Hematopoietic multipotent progenitor cell treated with erythropoietin and hydrocortisone succinate and interleukin-3 and kit ligand, for 15 days (in vitro differentiated cells): Measurements from ENCODE around the gene STPG3.
"Not testable (repeated sequence)": the region's sequence is repeated elsewhere in the genome, so short reads cannot be mapped to it uniquely, and the experiment has no call there.

ENCODE experiments used
- DNase-seq: peaks from one replicate; pipeline ENCODE4 v3.0.0-alpha.2; 2015; ENCODE audit warnings: low spot score

The STPG3 gene

GRCh38 chr9:137234055-137234697, 16.9 kb upstream of the STPG3 start:
- no peak for DNase-seq

GRCh38 chr9:137234758-137235423, 16.2 kb upstream of the STPG3 start:
- DNase-seq = no peak

GRCh38 chr9:137235424-137236237, 15.5 kb upstream of the STPG3 start:
- no peak for DNase-seq

- DNase-seq = peak; percentile 89
Measured at GRCh38 chr9:137236238-137236935, 14.7 kb upstream of the STPG3 start.

GRCh38 chr9:137236936-137237421, 14.1 kb upstream of the STPG3 start:
- no peak for DNase-seq

- DNase-seq = no peak
Measured at GRCh38 chr9:137237759-137238726, 13.0 kb upstream of the STPG3 start.

GRCh38 chr9:137239541-137240200, 11.4 kb upstream of the STPG3 start:
- peak; percentile 19 for DNase-seq

- DNase-seq = peak; percentile 74
Measured at GRCh38 chr9:137240318-137240840, 10.7 kb upstream of the STPG3 start.

GRCh38 chr9:137240841-137241489, 10.1 kb upstream of the STPG3 start, which contains the start of gene TUBB4B:
Gene TUBB4B (plus strand): TSS chr9:137241287. CDS start chr9:137241361, 74 bp downstream.
- DNase-seq = peak; percentile 100

- peak; percentile 83 for DNase-seq
Measured at GRCh38 chr9:137241490-137242268, 9.4 kb upstream of the STPG3 start.

GRCh38 chr9:137242269-137243203, 8.6 kb upstream of the STPG3 start:
- DNase-seq = peak; percentile 27

- not testable (repeated sequence) for DNase-seq
Measured at GRCh38 chr9:137243266-137243625, 7.8 kb upstream of the STPG3 start.

- DNase-seq = no peak
Measured at GRCh38 chr9:137243626-137244485, 7.2 kb upstream of the STPG3 start.

GRCh38 chr9:137244486-137245449, 6.3 kb upstream of the STPG3 start:
- DNase-seq = no peak
